Keratinocyte (primary cell): Measurements from ENCODE around the gene OTOG.

Experiments used
- CTCF ChIP-seq, 3 experiments: IDR thresholded peaks in 1 of 3; conservative IDR thresholded peaks in 1 of 3; optimal IDR thresholded peaks in 1 of 3; 2 replicates in 2 of 3; 3 replicates in 1 of 3; pipeline versions ENCODE3 to v1.5.1; 2011; ENCODE audit warnings: low read length in 3 of 3, mild to moderate bottlenecking in 3 of 3, moderate library complexity in 2 of 3, control low read depth in 1 of 3, inconsistent platforms in 1 of 3; ENCODE audit not compliant: insufficient read depth in 2 of 3; ENCODE audit errors: extremely low read depth in 1 of 3
- EZH2 ChIP-seq: IDR thresholded peaks from one replicate; pipeline ENCODE4 v1.6.1; 2012; ENCODE audit warnings: inconsistent platforms, mild to moderate bottlenecking, low read length, moderate library complexity

DNA sequence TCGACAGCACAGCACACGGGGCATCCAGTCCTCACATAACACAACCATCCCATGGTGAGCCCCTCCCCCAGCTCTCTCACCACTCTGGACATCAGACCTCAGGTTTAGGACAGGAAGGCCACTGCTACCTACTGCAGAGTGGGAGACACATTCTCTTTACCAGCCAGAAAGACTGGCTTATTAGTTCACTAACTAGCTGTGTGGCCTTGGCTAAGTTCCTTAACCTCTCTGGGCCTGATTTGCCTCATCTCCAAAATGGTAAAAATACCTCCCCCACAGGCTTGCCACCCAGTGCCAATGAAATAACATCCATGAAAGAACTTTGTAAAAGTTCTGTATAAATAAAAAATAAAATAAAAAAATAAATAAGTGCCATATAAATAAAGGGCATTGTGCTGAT, 35.0 kb upstream of the OTOG start:
- TF ChIP-seq CTCF (optimal IDR thresholded peaks at IDR 0.05 in 1 of 3, IDR thresholded peaks at IDR 0.05 in 1 of 3, conservative IDR thresholded peaks at IDR 0.05 in 1 of 3; ENCODE audit: extremely low read depth in 1 of 3, insufficient read depth in 2 of 3, low read length in 3 of 3) (no peak), EZH2 (no peak)
